ENCODE data around the gene PGLYRP3. TPM values are rescaled to one million over a fixed set of nuclear protein-coding genes. Genes with fewer than 3 reads are reported as not detected.

Gene PGLYRP3
- total RNA-seq: 4.4 TPM

GRCh38 chr1:153312570-153313186 lies at the start of gene PGLYRP3:
PGLYRP3 (minus strand) TSS chr1:153312952; CDS start chr1:153310665, 2,287 bp downstream.
- DNase-seq: no peak

- DNase-seq: no peak
Measured at GRCh38 chr1:153362187-153362775, 49.5 kb upstream of the PGLYRP3 start.

GRCh38 chr1:153361480-153362109 lies 48.8 kb upstream of the PGLYRP3 start:
- no peak for DNase-seq

- no peak for DNase-seq
Measured at GRCh38 chr1:153360592-153361479, 48.1 kb upstream of the PGLYRP3 start.

GRCh38 chr1:153360190-153360589 lies 47.4 kb upstream of the PGLYRP3 start:
- DNase-seq: no peak

- DNase-seq: no peak
Measured at GRCh38 chr1:153359241-153359640, 46.5 kb upstream of the PGLYRP3 start.

- DNase-seq: no peak
Measured at GRCh38 chr1:153358691-153358975, 45.9 kb upstream of the PGLYRP3 start.

GRCh38 chr1:153357853-153358690 lies 45.3 kb upstream of the PGLYRP3 start, which contains the start of gene S100A9:
S100A9 (plus strand) TSS chr1:153357854; CDS start chr1:153358284, 430 bp downstream.
- DNase-seq: no peak

GRCh38 chr1:153357076-153357852 lies 44.5 kb upstream of the PGLYRP3 start:
- no peak for DNase-seq

GRCh38 chr1:153356392-153357075 lies 43.8 kb upstream of the PGLYRP3 start:
- no peak for DNase-seq

GRCh38 chr1:153355445-153356071 lies 42.8 kb upstream of the PGLYRP3 start:
- DNase-seq: no peak

- DNase-seq: no peak
Measured at GRCh38 chr1:153354515-153355193, 41.9 kb upstream of the PGLYRP3 start.

GRCh38 chr1:153353226-153353947 lies 40.6 kb upstream of the PGLYRP3 start:
- no peak for DNase-seq

GRCh38 chr1:153352523-153352922 lies 39.8 kb upstream of the PGLYRP3 start:
- peak; percentile 34 for DNase-seq

- no peak for DNase-seq
Measured at GRCh38 chr1:153350321-153350957, 37.7 kb upstream of the PGLYRP3 start.

- DNase-seq: no peak
Measured at GRCh38 chr1:153349363-153350320, 36.9 kb upstream of the PGLYRP3 start.

Data from skin of body (tissue), 2 donors.